ENCODE measurements around the gene HMGB2. TPM values are rescaled to one million over a fixed set of nuclear protein-coding genes. Genes with fewer than 3 reads are reported as not detected.

The HMGB2 gene
- total RNA-seq, 1 experiment from 2014 or later = 101 TPM

DNA sequence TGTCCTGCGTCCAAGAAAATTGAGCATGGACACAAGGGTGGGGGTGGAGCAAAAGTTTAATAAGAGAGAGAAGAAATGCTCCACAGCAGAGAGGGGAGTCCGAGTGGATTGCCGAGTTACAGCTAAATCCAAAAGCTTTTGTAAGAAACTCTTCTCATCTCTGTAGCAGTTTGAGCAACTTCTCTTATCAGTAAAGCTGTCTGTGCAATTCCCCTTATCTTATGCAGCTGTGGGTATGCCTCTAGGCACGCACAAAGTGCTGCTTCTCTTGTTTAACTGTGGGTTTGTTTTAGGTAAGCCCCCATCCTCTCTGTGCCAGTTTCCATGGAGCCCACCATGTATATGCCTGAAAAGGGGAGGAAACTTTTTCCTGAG is 44.8 kb downstream of the HMGB2 start:
- DNase-seq = no peak
- Histone ChIP-seq H3K4me1 (ENCODE audit: low read length) (no peaks in the 10 kb centered on the region), H3K9me3 (ENCODE audit: low read length) (no peaks in the 10 kb centered on the region), H3K4me3 (ENCODE audit: low read length) (no peak overlapping the region), H3K79me2 (ENCODE audit: low read length) (peaks cover 60% of the 10 kb centered on the region), H3K9me2 (replicated peaks; ENCODE audit: insufficient read depth, low read length) (no peaks in the 10 kb centered on the region), H4K20me1 (ENCODE audit: insufficient read depth, low read depth, low read length) (no peaks in the 10 kb centered on the region), H3K9ac (ENCODE audit: low read length) (no peak overlapping the region), H3K36me3 (ENCODE audit: insufficient read depth, low read length) (peaks cover 5% of the 10 kb centered on the region; the same call in 1 of the 2 replicates), H2AFZ (ENCODE audit: low read length) (no peak overlapping the region), H3K27me3 (ENCODE audit: low read length) (no peaks in the 10 kb centered on the region), H3K4me2 (ENCODE audit: low read depth, low read length, poor library complexity, severe bottlenecking) (no peak overlapping the region), H3K27ac (ENCODE audit: low read length) (no peak overlapping the region)

GRCh38 chr4:173288698-173289352 is 45.3 kb downstream of the HMGB2 start:
- no peaks in the 10 kb centered on the region for H3K9me2 ChIP-seq (replicated peaks; ENCODE audit: insufficient read depth, low read length)
- H4K20me1 ChIP-seq (ENCODE audit: insufficient read depth, low read depth, low read length) = no peaks in the 10 kb centered on the region
- no peak overlapping the region for H3K27ac ChIP-seq (ENCODE audit: low read length)
- H3K4me2 ChIP-seq (ENCODE audit: low read depth, low read length, poor library complexity, severe bottlenecking) = no peak overlapping the region
- H3K36me3 ChIP-seq (ENCODE audit: insufficient read depth, low read length) = peaks cover 5% of the 10 kb centered on the region; the same call in 1 of the 2 replicates
- H2AFZ ChIP-seq (ENCODE audit: low read length) = no peak overlapping the region
- no peak overlapping the region for H3K4me3 ChIP-seq (ENCODE audit: low read length)
- H3K4me1 ChIP-seq (ENCODE audit: low read length) = no peaks in the 10 kb centered on the region
- no peak overlapping the region for H3K9ac ChIP-seq (ENCODE audit: low read length)
- no peak for DNase-seq
- H3K9me3 ChIP-seq (ENCODE audit: low read length) = no peaks in the 10 kb centered on the region
- peaks cover 60% of the 10 kb centered on the region for H3K79me2 ChIP-seq (ENCODE audit: low read length)
- H3K27me3 ChIP-seq (ENCODE audit: low read length) = no peaks in the 10 kb centered on the region

DNA sequence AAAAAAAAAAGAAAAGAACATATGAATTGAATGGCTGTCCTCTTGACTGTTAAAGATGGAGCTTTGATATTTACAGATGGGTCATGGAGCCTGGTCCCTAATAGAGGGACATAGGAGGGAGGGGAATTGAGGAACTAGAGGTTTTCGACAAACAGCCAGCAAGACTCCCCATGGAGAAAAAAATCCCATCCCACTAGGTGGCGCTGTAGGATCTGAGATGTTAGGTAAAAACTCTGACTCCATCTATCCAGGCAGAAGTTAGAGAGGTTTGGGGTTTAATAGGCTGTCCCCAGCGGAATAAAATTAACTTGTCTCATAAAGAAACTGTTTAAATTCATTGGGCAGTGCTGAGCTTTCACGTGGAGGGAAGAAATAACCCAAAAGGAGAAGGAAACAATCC is 45.9 kb downstream of the HMGB2 start:
- H3K79me2 ChIP-seq (ENCODE audit: low read length) = peaks cover 60% of the 10 kb centered on the region
- H3K9me2 ChIP-seq (replicated peaks; ENCODE audit: insufficient read depth, low read length) = no peaks in the 10 kb centered on the region
- H3K4me3 ChIP-seq (ENCODE audit: low read length) = no peak overlapping the region
- peak; percentile 81 for DNase-seq
- H2AFZ ChIP-seq (ENCODE audit: low read length) = no peak overlapping the region
- no peaks in the 10 kb centered on the region for H3K4me1 ChIP-seq (ENCODE audit: low read length)
- H3K27me3 ChIP-seq (ENCODE audit: low read length) = no peaks in the 10 kb centered on the region
- peaks cover 5% of the 10 kb centered on the region; the same call in 1 of the 2 replicates for H3K36me3 ChIP-seq (ENCODE audit: insufficient read depth, low read length)
- H3K9ac ChIP-seq (ENCODE audit: low read length) = no peak overlapping the region
- H4K20me1 ChIP-seq (ENCODE audit: insufficient read depth, low read depth, low read length) = no peaks in the 10 kb centered on the region
- H3K9me3 ChIP-seq (ENCODE audit: low read length) = no peaks in the 10 kb centered on the region
- H3K4me2 ChIP-seq (ENCODE audit: low read depth, low read length, poor library complexity, severe bottlenecking) = no peak overlapping the region
- H3K27ac ChIP-seq (ENCODE audit: low read length) = no peak overlapping the region

DNA sequence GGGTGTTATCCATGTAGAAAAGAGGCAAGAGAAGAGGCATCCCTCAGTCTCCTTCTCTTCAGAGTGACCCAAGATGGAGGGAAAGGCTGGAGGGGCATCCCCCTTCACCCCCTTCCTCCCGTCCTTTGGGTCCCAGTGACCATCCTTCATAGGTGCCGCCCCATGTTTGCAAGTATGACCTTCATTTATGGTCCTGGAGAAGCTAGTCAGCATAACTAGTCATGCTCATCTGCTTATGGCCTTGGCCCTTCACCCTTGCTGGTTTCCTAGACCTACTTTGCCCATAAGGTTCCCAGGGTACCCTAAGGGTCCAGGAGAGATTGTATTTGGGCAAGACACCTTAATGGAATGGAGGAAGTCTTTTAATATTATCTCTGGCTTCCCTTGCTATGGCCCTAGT is 46.7 kb downstream of the HMGB2 start:
- no peaks in the 10 kb centered on the region for H3K9me2 ChIP-seq (replicated peaks; ENCODE audit: insufficient read depth, low read length)
- H3K36me3 ChIP-seq (ENCODE audit: insufficient read depth, low read length) = peaks cover 5% of the 10 kb centered on the region; the same call in 1 of the 2 replicates
- no peaks in the 10 kb centered on the region for H4K20me1 ChIP-seq (ENCODE audit: insufficient read depth, low read depth, low read length)
- no peak overlapping the region for H2AFZ ChIP-seq (ENCODE audit: low read length)
- H3K4me3 ChIP-seq (ENCODE audit: low read length) = no peak overlapping the region
- H3K9me3 ChIP-seq (ENCODE audit: low read length) = no peaks in the 10 kb centered on the region
- peaks cover 62% of the 10 kb centered on the region for H3K79me2 ChIP-seq (ENCODE audit: low read length)
- H3K4me1 ChIP-seq (ENCODE audit: low read length) = no peaks in the 10 kb centered on the region
- no peak for DNase-seq
- H3K9ac ChIP-seq (ENCODE audit: low read length) = no peak overlapping the region
- no peak overlapping the region for H3K27ac ChIP-seq (ENCODE audit: low read length)
- no peak overlapping the region for H3K4me2 ChIP-seq (ENCODE audit: low read depth, low read length, poor library complexity, severe bottlenecking)
- no peaks in the 10 kb centered on the region for H3K27me3 ChIP-seq (ENCODE audit: low read length)

- no peaks in the 10 kb centered on the region for H4K20me1 ChIP-seq (ENCODE audit: insufficient read depth, low read depth, low read length)
- peaks cover 5% of the 10 kb centered on the region; the same call in 1 of the 2 replicates for H3K36me3 ChIP-seq (ENCODE audit: insufficient read depth, low read length)
- no peak overlapping the region for H3K27ac ChIP-seq (ENCODE audit: low read length)
- no peak overlapping the region for H3K4me3 ChIP-seq (ENCODE audit: low read length)
- H3K27me3 ChIP-seq (ENCODE audit: low read length) = no peaks in the 10 kb centered on the region
- peaks cover 51% of the 10 kb centered on the region for H3K79me2 ChIP-seq (ENCODE audit: low read length)
- no peaks in the 10 kb centered on the region for H3K9me2 ChIP-seq (replicated peaks; ENCODE audit: insufficient read depth, low read length)
- no peak overlapping the region for H3K4me2 ChIP-seq (ENCODE audit: low read depth, low read length, poor library complexity, severe bottlenecking)
- no peaks in the 10 kb centered on the region for H3K4me1 ChIP-seq (ENCODE audit: low read length)
- no peaks in the 10 kb centered on the region for H3K9me3 ChIP-seq (ENCODE audit: low read length)
- H3K9ac ChIP-seq (ENCODE audit: low read length) = no peak overlapping the region
- no peak overlapping the region for H2AFZ ChIP-seq (ENCODE audit: low read length)
- no peak for DNase-seq
These were observed 49.7 kb downstream of the HMGB2 start for GRCh38 chr4:173284463-173284862.

- H3K4me2 ChIP-seq (ENCODE audit: low read depth, low read length, poor library complexity, severe bottlenecking) = no peak overlapping the region
- no peak overlapping the region for H3K4me3 ChIP-seq (ENCODE audit: low read length)
- H3K9me2 ChIP-seq (replicated peaks; ENCODE audit: insufficient read depth, low read length) = no peaks in the 10 kb centered on the region
- no peak overlapping the region for H2AFZ ChIP-seq (ENCODE audit: low read length)
- no peaks in the 10 kb centered on the region for H3K9me3 ChIP-seq (ENCODE audit: low read length)
- no peak overlapping the region for H3K9ac ChIP-seq (ENCODE audit: low read length)
- no peak for DNase-seq
- no peak overlapping the region for H3K27ac ChIP-seq (ENCODE audit: low read length)
- H4K20me1 ChIP-seq (ENCODE audit: insufficient read depth, low read depth, low read length) = no peaks in the 10 kb centered on the region
- peaks cover 5% of the 10 kb centered on the region; the same call in 1 of the 2 replicates for H3K36me3 ChIP-seq (ENCODE audit: insufficient read depth, low read length)
- no peaks in the 10 kb centered on the region for H3K27me3 ChIP-seq (ENCODE audit: low read length)
- H3K79me2 ChIP-seq (ENCODE audit: low read length) = peaks cover 57% of the 10 kb centered on the region
- no peaks in the 10 kb centered on the region for H3K4me1 ChIP-seq (ENCODE audit: low read length)
These were observed 51.5 kb downstream of the HMGB2 start for GRCh38 chr4:173282626-173283025.

GRCh38 chr4:173282256-173282562 is 51.9 kb downstream of the HMGB2 start:
- H3K4me2 ChIP-seq (ENCODE audit: low read depth, low read length, poor library complexity, severe bottlenecking) = no peak overlapping the region
- H3K4me3 ChIP-seq (ENCODE audit: low read length) = no peak overlapping the region
- peaks cover 56% of the 10 kb centered on the region for H3K79me2 ChIP-seq (ENCODE audit: low read length)
- H3K36me3 ChIP-seq (ENCODE audit: insufficient read depth, low read length) = peaks cover 5% of the 10 kb centered on the region; the same call in 1 of the 2 replicates
- DNase-seq = no peak
- no peaks in the 10 kb centered on the region for H3K4me1 ChIP-seq (ENCODE audit: low read length)
- H3K27me3 ChIP-seq (ENCODE audit: low read length) = no peaks in the 10 kb centered on the region
- no peaks in the 10 kb centered on the region for H3K9me2 ChIP-seq (replicated peaks; ENCODE audit: insufficient read depth, low read length)
- H2AFZ ChIP-seq (ENCODE audit: low read length) = no peak overlapping the region
- H3K9me3 ChIP-seq (ENCODE audit: low read length) = no peaks in the 10 kb centered on the region
- H3K9ac ChIP-seq (ENCODE audit: low read length) = no peak overlapping the region
- no peaks in the 10 kb centered on the region for H4K20me1 ChIP-seq (ENCODE audit: insufficient read depth, low read depth, low read length)
- H3K27ac ChIP-seq (ENCODE audit: low read length) = no peak overlapping the region

GRCh38 chr4:173281406-173282255 is 52.5 kb downstream of the HMGB2 start:
- Histone ChIP-seq H4K20me1 (ENCODE audit: insufficient read depth, low read depth, low read length) (no peaks in the 10 kb centered on the region), H3K4me3 (ENCODE audit: low read length) (no peak overlapping the region), H3K4me2 (ENCODE audit: low read depth, low read length, poor library complexity, severe bottlenecking) (no peak overlapping the region), H3K36me3 (ENCODE audit: insufficient read depth, low read length) (peaks cover 5% of the 10 kb centered on the region; the same call in 1 of the 2 replicates), H3K27ac (ENCODE audit: low read length) (no peak overlapping the region), H2AFZ (ENCODE audit: low read length) (no peak overlapping the region), H3K4me1 (ENCODE audit: low read length) (no peaks in the 10 kb centered on the region), H3K9me2 (replicated peaks; ENCODE audit: insufficient read depth, low read length) (no peaks in the 10 kb centered on the region), H3K9me3 (ENCODE audit: low read length) (no peaks in the 10 kb centered on the region), H3K9ac (ENCODE audit: low read length) (no peak overlapping the region), H3K79me2 (ENCODE audit: low read length) (peaks cover 54% of the 10 kb centered on the region), H3K27me3 (ENCODE audit: low read length) (no peaks in the 10 kb centered on the region)
- DNase-seq = no peak

Measured in Karpas-422 (cell line).